HG02571 (cell line): ENCODE measurements around the gene PRDM4.
"Not testable (repeated sequence)": the region's sequence is repeated elsewhere in the genome, so short reads cannot be mapped to it uniquely, and the experiment has no call there.

Experiments
- ATAC-seq: cut with Tn5 transposase; IDR thresholded peaks from one replicate; pipeline ENCODE4 v1.9.1; 2021; ENCODE audit warnings: mild to moderate bottlenecking, moderate library complexity; ENCODE audit not compliant: unreplicated experiment

Gene PRDM4

GRCh38 chr12:107705522-107705921 lies 55.4 kb downstream of the PRDM4 start:
- ATAC-seq = not testable (repeated sequence)

- no peak for ATAC-seq
Measured at GRCh38 chr12:107704041-107704440, 56.9 kb downstream of the PRDM4 start.

GRCh38 chr12:107702106-107702505 lies 58.8 kb downstream of the PRDM4 start:
- ATAC-seq = peak; percentile 45

- ATAC-seq = not testable (repeated sequence)
Measured at GRCh38 chr12:107695772-107696171, 65.2 kb downstream of the PRDM4 start.

- peak; percentile 88 for ATAC-seq
Measured at GRCh38 chr12:107685360-107686248, 75.3 kb downstream of the PRDM4 start, which contains the start of gene PWP1. PWP1 (plus strand) TSS chr12:107685799; CDS start chr12:107685900, 101 bp downstream.

GRCh38 chr12:107684990-107685359 lies 76.0 kb downstream of the PRDM4 start:
- ATAC-seq = no peak

GRCh38 chr12:107684029-107684795 lies 76.7 kb downstream of the PRDM4 start:
- ATAC-seq = no peak
